HG03066 (cell line): ENCODE measurements around the gene LRRC75B.
"Not testable (repeated sequence)": the region's sequence is repeated elsewhere in the genome, so short reads cannot be mapped to it uniquely, and the experiment has no call there.

Experiments
- ATAC-seq: cut with Tn5 transposase; IDR thresholded peaks from one replicate; pipeline ENCODE4 v1.9.1; 2021; ENCODE audit warnings: low read depth; ENCODE audit not compliant: unreplicated experiment

The LRRC75B gene

GRCh38 chr22:24555165-24556039 lies 37.5 kb downstream of the LRRC75B start, which contains the start of gene SNRPD3:
Gene SNRPD3, plus strand, starts transcription at chr22:24555999. Its CDS starts 1,676 bp downstream, at chr22:24557675.
- ATAC-seq, result peak; percentile 69

- no peak for ATAC-seq
These were observed 38.3 kb downstream of the LRRC75B start, which contains the start of gene GUCD1 for GRCh38 chr22:24554313-24555164. Gene GUCD1, minus strand, starts transcription at chr22:24555138. Its CDS starts 147 bp downstream, at chr22:24554991.

GRCh38 chr22:24553597-24554312 lies 39.1 kb downstream of the LRRC75B start:
- ATAC-seq, result no peak

DNA sequence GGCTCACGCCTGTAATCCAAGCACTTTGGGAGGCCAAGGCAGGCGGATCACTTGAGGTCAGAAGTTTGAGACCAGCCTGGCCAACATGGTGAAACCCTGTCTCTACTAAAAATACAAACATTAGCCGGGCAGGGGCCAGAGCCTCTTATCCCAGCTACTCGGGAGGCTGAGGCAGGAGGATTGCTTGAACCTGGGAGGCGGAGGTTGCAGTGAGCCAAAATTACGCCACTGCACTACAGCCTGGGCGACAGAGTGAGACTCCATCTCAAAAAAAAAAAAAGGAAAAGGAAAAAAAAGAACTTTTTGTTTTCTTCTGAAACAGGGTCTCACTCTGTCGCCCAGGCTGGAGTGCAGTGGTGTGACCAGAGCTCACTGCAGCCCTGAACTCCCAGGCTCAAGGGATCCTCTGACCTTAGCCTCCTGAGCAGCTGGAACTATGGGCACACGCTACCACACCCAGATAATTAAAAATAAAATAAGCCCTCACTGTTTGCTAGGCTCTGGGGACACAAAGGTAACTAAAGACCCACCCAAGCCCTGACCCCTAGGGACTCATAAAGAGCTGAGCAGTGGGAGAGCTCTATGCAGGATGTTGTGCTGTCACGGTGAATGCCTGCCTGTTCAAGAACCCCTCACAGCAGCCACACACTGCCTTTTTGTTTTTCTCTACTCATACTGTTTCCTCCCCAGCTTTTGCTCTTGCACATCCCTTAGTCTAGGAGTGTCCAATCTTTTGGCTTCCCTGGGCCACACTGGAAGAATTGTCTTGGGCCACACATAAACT lies 40.2 kb downstream of the LRRC75B start:
- not testable (repeated sequence) for ATAC-seq

GRCh38 chr22:24550902-24551435 lies 41.9 kb downstream of the LRRC75B start:
- no peak for ATAC-seq

- no peak for ATAC-seq
These were observed 42.6 kb downstream of the LRRC75B start for GRCh38 chr22:24550028-24550901.

- ATAC-seq, result no peak
These were observed 44.1 kb downstream of the LRRC75B start for GRCh38 chr22:24548812-24549211.

GRCh38 chr22:24543679-24544243 lies 49.1 kb downstream of the LRRC75B start:
- ATAC-seq, result no peak

DNA sequence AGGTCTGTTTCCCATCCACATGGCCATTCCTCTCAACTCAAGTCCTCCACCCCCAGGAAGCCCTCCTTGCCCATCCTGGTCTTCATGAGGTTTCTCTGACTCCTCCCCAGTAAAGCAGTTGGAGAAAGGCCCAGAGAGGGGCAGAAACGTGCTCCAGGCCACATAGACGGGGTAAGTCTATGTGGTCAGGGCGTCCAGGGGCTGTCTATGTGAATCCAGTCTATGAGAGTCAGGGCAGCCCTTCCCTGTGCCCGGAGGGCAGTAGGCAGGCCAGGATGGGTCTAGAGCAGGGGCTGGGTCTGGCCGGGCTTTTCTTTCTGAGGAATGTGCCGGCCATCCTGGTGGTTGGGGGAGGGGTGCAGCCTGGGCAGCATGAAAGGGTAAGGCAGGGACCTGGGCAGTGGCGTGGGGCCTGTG lies 49.7 kb downstream of the LRRC75B start:
- no peak for ATAC-seq

DNA sequence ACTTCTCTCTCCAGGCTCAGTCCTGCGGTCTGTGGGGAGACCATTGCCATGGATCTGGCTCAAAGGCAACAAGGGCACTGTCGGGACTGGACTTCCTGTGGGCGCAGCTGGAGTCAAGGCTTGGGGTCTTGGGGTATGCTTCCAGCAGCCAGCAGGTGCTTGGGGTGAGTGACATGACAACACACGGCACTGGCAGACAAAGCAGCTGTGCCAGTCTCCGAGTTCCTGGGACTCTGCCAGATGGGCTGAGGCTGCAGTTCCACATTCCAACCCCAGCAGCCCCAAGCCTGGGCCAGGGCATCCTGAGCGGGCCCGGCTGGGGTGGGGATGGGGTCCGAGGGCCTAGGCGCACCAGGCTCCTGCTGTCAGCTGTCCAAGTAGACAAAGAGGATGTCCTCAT lies 50.2 kb downstream of the LRRC75B start:
- ATAC-seq, result no peak

DNA sequence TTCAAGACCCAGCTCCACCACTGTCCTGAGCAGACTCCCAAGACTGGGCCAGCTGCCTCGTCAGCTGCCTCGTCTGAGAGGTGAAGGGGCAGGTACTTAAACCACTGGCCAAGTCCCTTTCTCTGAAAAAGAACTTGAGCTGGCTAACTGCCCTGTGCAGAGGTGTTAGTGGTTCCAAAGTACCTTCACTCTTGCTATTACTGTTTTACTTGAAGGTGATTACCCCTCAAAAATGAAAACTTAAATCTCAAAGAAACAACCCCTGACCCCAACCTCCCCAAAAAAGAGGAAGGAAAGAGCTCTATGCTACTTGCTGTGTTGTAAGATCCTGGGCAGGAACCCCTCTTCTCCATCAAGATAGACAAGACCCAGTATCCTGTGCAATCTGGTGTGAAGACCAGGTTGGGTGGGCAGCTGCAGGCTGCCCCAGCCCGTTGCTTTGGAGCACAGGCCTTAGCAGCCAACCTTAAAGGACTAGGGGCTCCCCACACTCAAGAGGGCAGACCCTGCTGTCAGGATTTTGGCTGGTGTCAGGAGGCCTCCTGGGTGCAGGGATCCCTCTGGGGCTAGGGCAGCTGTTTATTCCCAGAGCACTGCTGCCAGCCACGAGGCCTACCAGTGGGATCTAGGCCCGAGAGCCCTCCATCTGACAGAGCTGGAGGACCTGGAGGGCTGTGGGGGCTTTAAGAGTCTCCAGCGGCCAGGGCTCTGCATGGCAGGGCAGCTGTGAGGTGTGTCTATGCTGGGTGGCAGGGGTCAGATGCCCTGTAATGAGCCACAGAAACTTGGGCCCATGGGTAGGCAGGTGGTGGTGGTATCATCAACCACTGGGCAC lies 51.0 kb downstream of the LRRC75B start:
- ATAC-seq, result no peak

DNA sequence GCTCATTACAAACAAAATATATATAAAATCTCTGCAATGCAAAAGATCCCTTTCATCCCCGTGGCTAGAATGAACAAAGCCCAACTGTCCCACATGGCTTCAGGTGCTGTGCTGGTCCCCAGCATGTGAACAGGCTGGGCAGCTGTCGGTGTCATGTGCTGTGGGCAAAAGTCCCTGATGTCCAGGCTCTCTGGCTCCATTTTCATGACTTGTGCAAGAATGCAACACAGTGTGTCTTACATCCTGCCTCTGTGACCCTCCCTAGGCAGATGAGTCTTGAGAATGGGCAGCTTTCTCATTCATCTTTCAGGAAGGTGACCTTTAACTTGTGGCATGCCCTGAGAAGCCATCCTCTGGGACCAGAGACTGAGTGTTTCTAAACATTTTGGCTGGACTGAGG lies 52.4 kb downstream of the LRRC75B start:
- no peak for ATAC-seq

DNA sequence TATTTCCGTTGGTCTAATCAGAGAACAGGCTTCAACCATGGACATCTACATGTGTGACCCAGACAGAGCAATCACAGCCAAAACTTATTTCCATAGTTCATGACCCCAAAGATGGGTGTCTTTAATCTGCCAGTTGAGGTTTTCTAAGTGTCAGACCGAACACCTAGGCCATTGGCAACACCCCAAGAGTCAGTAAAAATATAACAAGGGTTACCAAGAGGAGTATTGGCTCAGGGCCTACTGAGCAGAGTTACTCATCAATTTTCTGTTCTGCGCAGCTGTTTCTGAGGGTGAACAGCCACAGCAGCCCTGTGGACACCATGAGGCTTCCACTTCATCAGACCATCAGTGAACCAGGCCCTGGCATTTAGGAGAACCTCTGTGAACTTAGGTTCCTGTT lies 56.8 kb downstream of the LRRC75B start:
- ATAC-seq, result no peak
